ENCODE results near the gene TCHP. TPM values are rescaled to one million over a fixed set of nuclear protein-coding genes. Genes with fewer than 3 reads are reported as not detected.

TCHP gene
- total RNA-seq, 2 experiments from 2014 or later = 34.4 to 37.2 TPM

DNA sequence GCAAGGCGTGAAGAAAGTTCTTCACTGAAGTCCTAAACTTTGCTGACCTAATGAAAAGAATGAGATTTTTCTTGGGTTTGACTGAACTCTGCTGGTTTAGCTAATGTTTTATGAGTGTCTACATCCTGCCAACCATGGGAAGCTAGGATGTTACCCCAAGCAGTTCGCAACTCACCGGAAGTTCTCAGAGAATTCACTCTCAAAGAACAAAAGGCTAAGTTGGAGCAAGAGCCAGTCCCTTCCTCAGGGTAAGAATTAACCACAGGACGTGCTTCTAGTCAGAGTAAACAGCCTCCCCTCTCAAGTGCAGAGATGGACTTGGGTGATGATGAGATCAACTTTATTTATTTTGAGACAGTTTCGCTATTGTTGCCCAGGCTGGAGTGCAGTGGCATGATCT is 37.3 kb downstream of the TCHP start:
- H3K27me3 Mint-ChIP-seq = no peaks in the 10 kb centered on the region
- no peak overlapping the region for H3K4me3 Mint-ChIP-seq
- ATAC-seq (ENCODE audit: low read depth) (no peak), DNase-seq (no peak)
- H3K4me1 Mint-ChIP-seq = no peaks in the 10 kb centered on the region
- POLR2A ChIA-PET = interaction anchor here (0.8 to 1.2 kb wide), 2 partner anchors 10 to 26 kb away, joined by 3 read pairs; no protein-coding TSS in a partner anchor
- peaks cover 11% of the 10 kb centered on the region for H3K36me3 Mint-ChIP-seq
- H3K9me3 Mint-ChIP-seq = no peaks in the 10 kb centered on the region
- H3K27ac Mint-ChIP-seq = no peak overlapping the region

DNA sequence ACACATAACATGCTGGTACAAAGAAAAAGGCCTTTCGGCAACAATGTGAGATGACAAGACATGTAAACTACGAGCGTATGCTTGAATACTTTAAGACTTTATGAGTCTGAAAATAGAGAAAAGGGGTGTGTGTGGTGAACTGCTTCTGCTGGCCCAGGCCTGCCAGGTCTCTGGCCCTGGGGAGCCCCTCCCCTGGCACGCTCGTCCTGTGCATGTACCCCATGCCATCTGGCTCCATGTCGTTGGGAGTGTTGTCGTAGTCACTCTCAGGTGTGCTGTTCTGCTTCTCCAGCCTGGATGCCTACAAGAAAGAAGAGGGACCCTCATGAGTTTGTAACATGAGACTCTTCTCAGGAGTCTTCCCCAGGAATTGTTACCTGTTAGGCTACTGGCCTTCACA is 38.9 kb downstream of the TCHP start:
- Mint-ChIP-seq H3K27ac (no peak overlapping the region), H3K27me3 (no peaks in the 10 kb centered on the region), H3K4me3 (no peak overlapping the region), H3K4me1 (no peaks in the 10 kb centered on the region), H3K9me3 (no peaks in the 10 kb centered on the region), H3K36me3 (peaks cover 14% of the 10 kb centered on the region)
- DNase-seq (no peak), ATAC-seq (ENCODE audit: low read depth) (no peak)
- POLR2A ChIA-PET = interaction anchor here (1.2 kb wide), 1 partner anchor 24 kb away, joined by 3 read pairs; no protein-coding TSS in a partner anchor

DNA sequence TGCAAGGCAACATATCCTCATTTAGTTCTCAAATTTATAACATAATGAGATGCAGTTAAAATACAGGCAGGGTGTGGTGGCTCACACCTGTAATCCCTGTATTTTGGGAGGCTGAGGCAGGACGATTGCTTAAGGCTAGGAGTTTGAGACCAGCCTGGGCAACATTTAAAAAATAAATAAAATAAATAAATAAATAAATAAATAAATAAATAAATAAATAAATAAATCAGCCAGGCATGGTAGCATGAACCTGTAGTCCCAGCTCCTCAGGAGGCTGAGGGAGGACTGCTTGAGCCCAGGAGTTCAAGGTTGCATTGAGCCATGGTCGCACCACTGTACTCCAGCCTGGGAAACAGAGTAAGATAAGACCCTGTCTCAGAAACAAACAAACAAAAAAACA is 39.4 kb downstream of the TCHP start:
- Mint-ChIP-seq H3K4me1 (no peaks in the 10 kb centered on the region), H3K36me3 (peaks cover 14% of the 10 kb centered on the region), H3K27me3 (no peaks in the 10 kb centered on the region), H3K27ac (no peak overlapping the region), H3K4me3 (no peak overlapping the region), H3K9me3 (no peaks in the 10 kb centered on the region)
- POLR2A ChIA-PET = no interaction called here
- DNase-seq (no peak), ATAC-seq (ENCODE audit: low read depth) (no peak)

DNA sequence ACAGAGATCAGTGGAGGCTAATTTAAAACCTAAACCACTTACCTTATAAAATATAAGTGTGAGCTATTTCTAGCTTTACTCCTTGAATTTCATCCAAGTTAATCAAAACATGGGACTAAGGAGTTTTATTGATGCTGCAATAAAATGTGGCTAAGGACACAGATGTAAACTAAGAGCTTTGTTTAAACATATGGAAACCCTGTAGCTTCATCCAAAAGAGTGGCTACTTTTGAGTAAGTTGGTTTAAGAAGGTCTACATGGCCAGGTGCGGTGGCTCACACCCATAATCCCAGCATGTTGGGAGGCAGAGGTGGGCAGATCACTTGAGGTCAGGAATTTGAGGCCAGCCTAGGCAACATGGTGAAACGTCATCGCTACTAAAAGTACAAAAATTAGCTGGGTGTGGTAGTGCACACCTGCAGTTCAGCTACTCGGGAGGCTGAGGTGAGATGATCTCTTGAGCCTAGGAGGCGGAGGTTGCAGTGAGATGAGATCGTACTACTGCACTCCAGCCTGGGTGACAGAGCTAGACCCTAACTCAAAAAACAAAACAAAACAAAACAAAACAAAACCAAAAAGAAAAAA is 40.4 kb downstream of the TCHP start:
- peaks cover 20% of the 10 kb centered on the region for H3K36me3 Mint-ChIP-seq
- POLR2A ChIA-PET = no interaction called here
- DNase-seq = no peak
- no peak overlapping the region for H3K4me3 Mint-ChIP-seq
- peaks cover 1% of the 10 kb centered on the region for H3K4me1 Mint-ChIP-seq
- no peak overlapping the region for H3K27ac Mint-ChIP-seq
- H3K27me3 Mint-ChIP-seq = no peaks in the 10 kb centered on the region
- H3K9me3 Mint-ChIP-seq = no peaks in the 10 kb centered on the region
- no peak for ATAC-seq (ENCODE audit: low read depth)

DNA sequence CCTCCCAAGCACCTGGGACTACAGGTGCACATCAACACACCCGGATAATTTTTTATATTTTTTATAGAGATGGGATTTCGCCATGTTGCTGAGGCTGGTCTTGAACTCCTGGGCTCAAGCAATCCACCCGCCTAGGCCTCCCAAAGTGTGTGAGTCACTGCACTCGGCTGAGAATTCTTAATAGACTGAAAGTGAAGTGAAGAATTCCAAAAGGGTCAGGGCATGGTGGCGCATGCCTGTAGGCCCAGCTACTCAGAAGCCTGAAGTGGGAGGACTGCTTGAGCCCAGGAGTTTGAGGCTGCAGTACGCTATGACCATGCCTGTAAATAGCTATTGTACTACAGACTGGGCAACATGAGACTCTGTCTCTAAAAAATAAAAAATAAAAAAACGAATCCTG is 43.7 kb downstream of the TCHP start:
- DNase-seq (no peak), ATAC-seq (ENCODE audit: low read depth) (no peak)
- no peaks in the 10 kb centered on the region for H3K27me3 Mint-ChIP-seq
- peaks cover 23% of the 10 kb centered on the region for H3K4me1 Mint-ChIP-seq
- H3K9me3 Mint-ChIP-seq = no peaks in the 10 kb centered on the region
- no peak overlapping the region for H3K4me3 Mint-ChIP-seq
- no peak overlapping the region for H3K27ac Mint-ChIP-seq
- POLR2A ChIA-PET = no interaction called here
- H3K36me3 Mint-ChIP-seq = peaks cover 28% of the 10 kb centered on the region

DNA sequence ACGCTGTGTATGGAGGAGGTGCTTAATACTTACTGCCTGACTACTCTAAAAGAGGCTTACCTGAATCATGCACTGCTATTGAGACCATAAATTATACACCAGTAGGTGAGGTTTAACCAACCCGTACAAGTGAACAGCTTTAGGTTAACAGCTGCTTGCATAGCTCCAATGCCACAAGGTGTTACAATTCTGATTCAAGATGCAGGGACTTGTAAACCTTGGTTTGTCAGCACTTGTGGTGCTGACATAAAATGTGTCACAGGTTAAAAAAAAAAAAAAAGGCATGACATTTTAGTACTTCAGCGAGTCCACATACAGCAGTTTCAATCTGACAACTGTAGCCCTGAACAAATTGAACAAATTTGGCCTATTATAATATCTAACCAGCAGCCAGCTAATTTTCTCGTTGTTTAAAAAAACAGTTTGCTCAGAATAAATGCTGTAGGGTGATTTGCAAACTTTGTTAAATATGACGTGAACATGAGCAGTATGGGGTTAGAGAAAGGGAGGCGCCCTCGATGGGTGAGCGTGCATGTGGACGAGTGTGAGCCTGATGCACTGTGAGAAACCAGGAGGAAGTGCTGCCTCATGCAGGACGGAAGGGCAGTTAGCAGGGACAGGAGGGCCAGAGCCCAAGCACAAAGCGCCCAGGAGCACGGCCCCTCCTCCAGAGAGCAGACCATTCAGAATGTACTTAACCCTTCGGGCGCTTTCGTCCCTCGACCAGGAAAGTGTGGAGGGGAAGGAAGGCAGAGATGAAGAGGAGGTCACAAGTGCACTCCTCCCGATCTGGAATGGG is 44.7 kb downstream of the TCHP start:
- H3K27me3 Mint-ChIP-seq = no peaks in the 10 kb centered on the region
- POLR2A ChIA-PET = no interaction called here
- peaks cover 28% of the 10 kb centered on the region for H3K36me3 Mint-ChIP-seq
- H3K4me1 Mint-ChIP-seq = peaks cover 23% of the 10 kb centered on the region
- no peak for DNase-seq
- H3K4me3 Mint-ChIP-seq = no peak overlapping the region
- ATAC-seq (ENCODE audit: low read depth) = no peak
- H3K9me3 Mint-ChIP-seq = no peaks in the 10 kb centered on the region
- H3K27ac Mint-ChIP-seq = no peak overlapping the region

DNA sequence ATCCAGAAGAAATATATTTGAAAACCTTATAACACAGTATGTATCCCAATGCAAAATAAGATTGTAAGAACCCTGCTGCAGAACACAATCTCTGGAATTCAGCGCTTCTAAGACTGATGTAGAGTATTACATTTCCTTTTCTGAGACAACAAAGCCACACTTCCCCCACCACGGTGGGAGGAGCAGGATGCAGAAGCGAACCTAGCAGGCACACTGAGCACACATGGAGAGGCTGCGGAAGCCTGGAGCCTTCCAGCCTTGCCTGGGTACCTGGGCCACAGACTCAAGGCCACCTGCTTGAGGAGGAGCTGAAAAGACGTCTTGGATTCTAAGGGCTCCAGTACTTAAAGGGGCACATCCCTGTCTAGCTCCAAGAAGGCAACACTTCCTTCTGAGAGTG is 46.4 kb downstream of the TCHP start:
- H3K4me3 Mint-ChIP-seq = peak overlapping the region; percentile 41
- H3K36me3 Mint-ChIP-seq = peaks cover 35% of the 10 kb centered on the region
- no peaks in the 10 kb centered on the region for H3K9me3 Mint-ChIP-seq
- DNase-seq (no peak), ATAC-seq (ENCODE audit: low read depth) (peak; percentile 58)
- POLR2A ChIA-PET = no interaction called here
- peak overlapping the region; percentile 71 for H3K27ac Mint-ChIP-seq
- H3K27me3 Mint-ChIP-seq = no peaks in the 10 kb centered on the region
- peaks cover 23% of the 10 kb centered on the region for H3K4me1 Mint-ChIP-seq

DNA sequence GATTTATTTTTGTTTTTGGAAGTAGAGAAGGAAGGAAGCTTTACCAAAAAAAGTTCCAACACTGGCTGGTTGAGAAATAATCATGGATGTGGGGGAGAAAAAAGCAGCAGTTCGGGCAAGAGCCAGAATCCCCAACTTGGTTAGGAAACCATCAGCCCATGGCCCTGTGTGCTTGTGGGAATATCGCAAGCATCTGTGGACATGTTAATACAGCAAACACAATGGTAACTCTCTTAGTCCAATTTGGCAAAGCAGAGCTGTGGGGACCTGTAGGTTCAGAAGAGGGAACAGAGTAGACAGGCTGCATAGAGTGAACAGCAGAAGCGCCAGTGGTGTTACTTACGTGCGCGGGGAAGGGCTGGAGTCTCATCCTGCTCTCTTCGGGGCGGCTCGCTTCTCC is 46.8 kb downstream of the TCHP start:
- ATAC-seq (ENCODE audit: low read depth) = no peak
- Mint-ChIP-seq H3K4me1 (peaks cover 23% of the 10 kb centered on the region), H3K27ac (peak overlapping the region; percentile 71), H3K27me3 (no peaks in the 10 kb centered on the region), H3K4me3 (peak overlapping the region; percentile 41), H3K36me3 (peaks cover 37% of the 10 kb centered on the region), H3K9me3 (no peaks in the 10 kb centered on the region)
- POLR2A ChIA-PET = no interaction called here
- no peak for DNase-seq

DNA sequence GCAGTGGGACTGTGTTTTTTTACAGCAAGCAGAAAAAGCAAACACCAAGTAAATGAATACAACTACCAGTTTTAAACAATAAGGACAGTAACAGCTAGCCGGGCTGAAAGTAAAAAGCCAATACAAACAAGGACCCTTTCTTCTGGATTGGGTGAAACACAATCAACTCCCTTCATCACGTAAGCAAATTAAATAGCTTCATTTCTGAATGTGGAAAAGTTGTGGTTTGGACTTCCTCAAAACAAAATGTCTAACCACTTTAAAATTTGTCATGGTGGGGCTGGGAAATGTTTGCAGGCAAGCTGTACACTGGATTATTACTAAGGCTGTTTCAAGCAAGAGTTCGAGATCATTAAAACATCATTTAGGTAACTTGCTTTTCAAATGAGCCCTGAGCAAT is 47.4 kb downstream of the TCHP start:
- ATAC-seq (ENCODE audit: low read depth) (no peak), DNase-seq (no peak)
- H3K4me3 Mint-ChIP-seq = peak overlapping the region; percentile 28
- no peaks in the 10 kb centered on the region for H3K9me3 Mint-ChIP-seq
- no peaks in the 10 kb centered on the region for H3K27me3 Mint-ChIP-seq
- peaks cover 42% of the 10 kb centered on the region for H3K36me3 Mint-ChIP-seq
- H3K27ac Mint-ChIP-seq = no peak overlapping the region
- peaks cover 25% of the 10 kb centered on the region for H3K4me1 Mint-ChIP-seq
- POLR2A ChIA-PET = interaction anchor here (0.7 kb wide), 1 partner anchor 11 kb away, joined by 3 read pairs; no protein-coding TSS in a partner anchor

DNA sequence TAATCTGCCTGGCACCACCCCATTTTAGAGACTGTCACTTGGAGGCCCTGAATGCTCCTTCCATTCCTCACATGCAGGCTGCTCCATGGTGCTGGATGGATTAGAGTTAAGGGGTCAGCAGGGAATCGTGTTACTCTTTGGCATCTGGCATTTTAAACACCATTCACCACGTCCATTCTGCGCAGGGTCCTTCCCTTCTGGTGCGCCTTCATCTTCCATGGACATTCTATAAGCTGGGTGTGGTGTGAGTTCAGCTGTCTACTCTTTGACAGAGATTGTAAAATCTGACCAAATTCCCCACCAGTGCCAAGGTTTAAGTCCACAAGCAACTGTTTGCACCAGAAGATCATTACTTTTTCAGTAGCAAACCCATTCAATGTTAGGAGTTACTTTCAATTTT is 48.3 kb downstream of the TCHP start:
- no peak overlapping the region for H3K4me3 Mint-ChIP-seq
- H3K4me1 Mint-ChIP-seq = peaks cover 31% of the 10 kb centered on the region
- POLR2A ChIA-PET = no interaction called here
- H3K27me3 Mint-ChIP-seq = no peaks in the 10 kb centered on the region
- ATAC-seq (ENCODE audit: low read depth) (no peak), DNase-seq (no peak)
- H3K9me3 Mint-ChIP-seq = no peaks in the 10 kb centered on the region
- peak overlapping the region; percentile 31 for H3K27ac Mint-ChIP-seq
- peaks cover 45% of the 10 kb centered on the region for H3K36me3 Mint-ChIP-seq

DNA sequence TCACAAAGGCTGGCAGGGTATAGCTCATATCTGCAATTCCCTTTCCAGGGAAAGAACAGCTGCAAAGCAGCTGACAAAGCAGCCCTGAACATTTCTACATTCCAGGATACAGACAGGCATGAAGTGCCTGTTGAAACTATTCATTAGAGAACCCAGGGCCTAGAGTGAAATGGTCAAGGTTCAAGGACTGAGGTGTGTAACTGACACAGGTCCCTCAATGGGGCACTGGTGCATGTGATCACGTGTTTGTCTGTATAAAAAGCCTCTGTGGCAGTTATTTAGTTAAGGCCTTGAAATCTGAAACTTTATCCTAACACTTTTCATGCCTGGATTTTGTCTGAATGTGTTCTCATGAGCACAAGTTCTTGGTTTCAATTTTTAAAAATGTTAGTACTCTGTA is 49.0 kb downstream of the TCHP start:
- no peak for ATAC-seq (ENCODE audit: low read depth)
- DNase-seq = no peak
- no peaks in the 10 kb centered on the region for H3K9me3 Mint-ChIP-seq
- H3K36me3 Mint-ChIP-seq = peaks cover 49% of the 10 kb centered on the region
- H3K27ac Mint-ChIP-seq = no peak overlapping the region
- peaks cover 31% of the 10 kb centered on the region for H3K4me1 Mint-ChIP-seq
- H3K27me3 Mint-ChIP-seq = no peaks in the 10 kb centered on the region
- POLR2A ChIA-PET = no interaction called here
- no peak overlapping the region for H3K4me3 Mint-ChIP-seq

DNA sequence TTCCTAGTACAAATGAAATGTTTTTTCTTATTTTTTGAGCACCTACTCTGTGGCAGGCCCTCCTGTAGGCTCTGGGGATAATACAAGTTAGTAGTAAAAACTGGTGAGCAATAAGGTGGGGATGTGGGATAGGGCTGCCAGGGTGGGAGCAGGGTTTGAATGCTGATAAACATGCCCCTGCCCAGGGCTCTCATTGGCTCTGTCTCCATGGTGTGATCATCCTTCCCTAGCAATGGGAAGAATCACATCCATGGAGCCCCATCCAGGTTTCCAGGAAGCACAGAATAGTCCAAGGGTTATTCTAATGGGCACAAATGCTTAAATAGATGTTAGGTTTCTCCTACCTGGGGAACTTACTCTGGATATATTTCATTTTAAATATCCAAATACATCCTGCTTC is 50.6 kb downstream of the TCHP start:
- H3K27me3 Mint-ChIP-seq = no peaks in the 10 kb centered on the region
- H3K36me3 Mint-ChIP-seq = peaks cover 48% of the 10 kb centered on the region
- H3K27ac Mint-ChIP-seq = no peak overlapping the region
- H3K4me1 Mint-ChIP-seq = peaks cover 31% of the 10 kb centered on the region
- ATAC-seq (ENCODE audit: low read depth) (no peak), DNase-seq (no peak)
- H3K4me3 Mint-ChIP-seq = no peak overlapping the region
- H3K9me3 Mint-ChIP-seq = no peaks in the 10 kb centered on the region
- POLR2A ChIA-PET = no interaction called here

DNA sequence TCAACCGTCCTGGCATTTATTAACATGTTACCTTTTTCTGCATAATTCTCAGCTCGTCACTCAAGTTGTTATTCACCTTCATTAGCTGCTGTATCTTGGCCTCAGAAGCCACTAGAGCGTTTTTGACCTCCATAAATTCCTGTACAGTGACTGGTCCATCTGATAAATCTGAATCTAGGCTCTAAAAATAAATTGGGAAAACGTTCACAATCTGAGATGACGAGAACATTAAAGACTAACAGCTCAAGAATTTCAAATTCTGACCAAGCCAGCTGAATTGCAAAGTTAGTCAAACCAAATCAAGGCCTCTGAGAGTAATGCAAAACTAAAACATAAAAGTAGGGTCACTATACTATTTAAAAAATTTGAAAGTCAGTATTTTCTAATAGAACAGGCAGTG is 51.1 kb downstream of the TCHP start:
- no peaks in the 10 kb centered on the region for H3K9me3 Mint-ChIP-seq
- no peak overlapping the region for H3K27ac Mint-ChIP-seq
- no peak for ATAC-seq (ENCODE audit: low read depth)
- H3K27me3 Mint-ChIP-seq = no peaks in the 10 kb centered on the region
- H3K36me3 Mint-ChIP-seq = peaks cover 48% of the 10 kb centered on the region
- no peak overlapping the region for H3K4me3 Mint-ChIP-seq
- POLR2A ChIA-PET = no interaction called here
- no peak for DNase-seq
- H3K4me1 Mint-ChIP-seq = peaks cover 31% of the 10 kb centered on the region

DNA sequence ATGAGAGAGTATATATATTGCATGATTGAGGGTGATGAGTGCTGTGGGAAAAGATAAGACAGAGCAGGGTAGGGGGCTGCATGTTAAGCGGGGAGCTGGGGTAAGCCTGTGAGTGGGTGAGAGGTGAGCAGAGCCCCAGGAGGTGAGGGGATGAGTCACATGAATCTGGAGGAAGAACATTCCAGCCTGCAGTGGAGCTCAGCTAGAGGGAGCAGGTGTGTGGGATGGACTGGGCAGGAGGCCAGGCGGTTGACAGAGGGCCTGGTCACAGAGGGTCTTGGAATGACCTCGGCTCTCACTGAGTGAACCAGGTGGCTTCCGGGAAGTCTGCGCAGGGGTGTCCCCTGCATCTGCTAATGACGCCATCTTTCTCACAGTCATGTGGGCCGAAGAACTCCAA is 51.7 kb downstream of the TCHP start:
- peaks cover 47% of the 10 kb centered on the region for H3K36me3 Mint-ChIP-seq
- no peak overlapping the region for H3K4me3 Mint-ChIP-seq
- peaks cover 26% of the 10 kb centered on the region for H3K4me1 Mint-ChIP-seq
- H3K27ac Mint-ChIP-seq = peak overlapping the region; percentile 5
- H3K9me3 Mint-ChIP-seq = no peaks in the 10 kb centered on the region
- H3K27me3 Mint-ChIP-seq = no peaks in the 10 kb centered on the region
- POLR2A ChIA-PET = no interaction called here
- ATAC-seq (ENCODE audit: low read depth) (no peak), DNase-seq (no peak)
